RWPE2 (cell line): ENCODE measurements around the gene LRRC8E.

Source experiments
- ATAC-seq: fragments of 200-7000 bp; cut with Tn5 transposase; 3 replicates; pipeline ENCODE4 v1.9.1; 2021; ENCODE audit warnings: low read depth
- DNase-seq: peaks from one replicate; pipeline ENCODE4 v3.0.0-alpha.2; 2020; ENCODE audit warnings: low spot score
- H3K27ac ChIP-seq: fragments of 450-650 bp; 2 replicates; pipeline ENCODE4 v1.5.1; 2017; ENCODE audit warnings: mild to moderate bottlenecking; ENCODE audit not compliant: poor library complexity, severe bottlenecking
- H3K27me3 ChIP-seq: fragments of 250-450 bp; sonication (Bioruptor Pico); 2 replicates; pipeline ENCODE4 v1.5.1; 2021; ENCODE audit warnings: mild to moderate bottlenecking, moderate library complexity; ENCODE audit not compliant: insufficient read depth, poor library complexity, severe bottlenecking
- H3K36me3 ChIP-seq: fragments of 250-450 bp; sonication (Bioruptor Pico); 2 replicates; pipeline ENCODE4 v1.5.1; 2020; ENCODE audit warnings: low read depth, mild to moderate bottlenecking, moderate library complexity
- H3K4me1 ChIP-seq: fragments of 250-450 bp; sonication (Bioruptor Pico); 2 replicates; pipeline ENCODE4 v1.5.1; 2021; ENCODE audit warnings: mild to moderate bottlenecking, moderate library complexity; ENCODE audit not compliant: insufficient read depth, poor library complexity, severe bottlenecking
- H3K4me3 ChIP-seq: fragments of 250-450 bp; sonication (Bioruptor Pico); 2 replicates; pipeline ENCODE4 v1.5.1; 2021; ENCODE audit warnings: mild to moderate bottlenecking, moderate library complexity; ENCODE audit not compliant: severe bottlenecking
- H3K9me3 ChIP-seq: fragments of 250-450 bp; sonication (Bioruptor Pico); 2 replicates; pipeline ENCODE4 v1.5.1; 2021; ENCODE audit warnings: mild to moderate bottlenecking, moderate library complexity; ENCODE audit not compliant: severe bottlenecking
- CTCF ChIP-seq: fragments of 450-650 bp; IDR thresholded peaks from one replicate; pipeline ENCODE4 v1.5.1; 2017; ENCODE audit warnings: mild to moderate bottlenecking, moderate library complexity; ENCODE audit not compliant: poor library complexity, severe bottlenecking

LRRC8E gene

GRCh38 chr19:7912697-7913564 lies 24.6 kb downstream of the LRRC8E start:
- no peak overlapping the region for H3K4me3 ChIP-seq
- no peak for TF ChIP-seq CTCF
- peaks cover 7% of the 10 kb centered on the region for H3K27me3 ChIP-seq
- ATAC-seq (no peak), DNase-seq (no peak)
- H3K9me3 ChIP-seq = no peaks in the 10 kb centered on the region
- no peak overlapping the region for H3K27ac ChIP-seq
- H3K4me1 ChIP-seq = no peaks in the 10 kb centered on the region
- H3K36me3 ChIP-seq = peaks cover 16% of the 10 kb centered on the region

- TF ChIP-seq CTCF = no peak
- no peak for DNase-seq
- Histone ChIP-seq H3K27ac (no peak overlapping the region), H3K36me3 (peaks cover 16% of the 10 kb centered on the region), H3K9me3 (no peaks in the 10 kb centered on the region), H3K27me3 (peaks cover 7% of the 10 kb centered on the region), H3K4me3 (no peak overlapping the region), H3K4me1 (no peaks in the 10 kb centered on the region)
- no peak for ATAC-seq
Observed at GRCh38 chr19:7913652-7914051, 25.3 kb downstream of the LRRC8E start.

GRCh38 chr19:7914099-7914498 lies 25.8 kb downstream of the LRRC8E start:
- no peak overlapping the region for H3K27ac ChIP-seq
- TF ChIP-seq CTCF = no peak
- peaks cover 7% of the 10 kb centered on the region for H3K27me3 ChIP-seq
- no peaks in the 10 kb centered on the region for H3K9me3 ChIP-seq
- no peak for ATAC-seq
- no peaks in the 10 kb centered on the region for H3K4me1 ChIP-seq
- H3K4me3 ChIP-seq = no peak overlapping the region
- H3K36me3 ChIP-seq = peaks cover 16% of the 10 kb centered on the region
- no peak for DNase-seq

GRCh38 chr19:7914598-7915045 lies 26.3 kb downstream of the LRRC8E start, which contains the start of gene TGFBR3L:
TGFBR3L (plus strand) TSS chr19:7914830.
- TF ChIP-seq CTCF = no peak
- Histone ChIP-seq H3K36me3 (peaks cover 16% of the 10 kb centered on the region), H3K9me3 (no peaks in the 10 kb centered on the region), H3K27ac (no peak within 1 kb of the TSS), H3K4me3 (peak within 1 kb of the TSS; percentile 42), H3K27me3 (peaks cover 7% of the 10 kb centered on the region), H3K4me1 (no peaks in the 10 kb centered on the region)
- DNase-seq (no peak), ATAC-seq (no peak)
